Endothelial cell of umbilical vein (primary cell): ENCODE measurements around the gene VIPAS39.

Experiments
- EZH2 ChIP-seq: IDR thresholded peaks from 2 replicates; pipeline ENCODE4 v1.6.1; 2012; ENCODE audit warnings: borderline replicate concordance, low read depth, mild to moderate bottlenecking, moderate library complexity, low read length, inconsistent platforms; ENCODE audit not compliant: severe bottlenecking
- JUN ChIP-seq: IDR thresholded peaks from 2 replicates; pipeline ENCODE4 v1.6.1; 2011; ENCODE audit warnings: borderline replicate concordance, low read depth; ENCODE audit not compliant: insufficient read length, insufficient read depth
- MYC ChIP-seq: IDR thresholded peaks from one replicate; pipeline ENCODE4 v1.6.1; 2011; ENCODE audit warnings: mild to moderate bottlenecking, low read depth, low read length
- POLR2A ChIP-seq: IDR thresholded peaks from 2 replicates; pipeline ENCODE4 v1.6.1; 2012; ENCODE audit warnings: low read depth, mild to moderate bottlenecking, control low read depth, low read length
- POLR2AphosphoS5 ChIP-seq: IDR thresholded peaks from 2 replicates; pipeline ENCODE4 v1.6.1; 2012; ENCODE audit warnings: low read depth, mild to moderate bottlenecking, control low read depth, low read length, moderate library complexity; ENCODE audit not compliant: insufficient read depth
- TF ChIP-seq, protein P1 (sequence below), 2 donors: IDR thresholded peaks; 1 replicate in 1 of 2; 2 replicates in 1 of 2; pipeline ENCODE4 v1.5.1; 2011; ENCODE audit warnings: low read length in 2 of 2, mild to moderate bottlenecking in 2 of 2, moderate library complexity in 2 of 2, control low read depth in 1 of 2, inconsistent platforms in 1 of 2, low read depth in 1 of 2; ENCODE audit not compliant: insufficient read depth in 1 of 2; ENCODE audit errors: extremely low read depth in 1 of 2
- TF ChIP-seq, protein P2 (sequence below): IDR thresholded peaks from 2 replicates; pipeline ENCODE4 v1.6.1; 2011; ENCODE audit not compliant: insufficient read depth, insufficient read length

DNA sequence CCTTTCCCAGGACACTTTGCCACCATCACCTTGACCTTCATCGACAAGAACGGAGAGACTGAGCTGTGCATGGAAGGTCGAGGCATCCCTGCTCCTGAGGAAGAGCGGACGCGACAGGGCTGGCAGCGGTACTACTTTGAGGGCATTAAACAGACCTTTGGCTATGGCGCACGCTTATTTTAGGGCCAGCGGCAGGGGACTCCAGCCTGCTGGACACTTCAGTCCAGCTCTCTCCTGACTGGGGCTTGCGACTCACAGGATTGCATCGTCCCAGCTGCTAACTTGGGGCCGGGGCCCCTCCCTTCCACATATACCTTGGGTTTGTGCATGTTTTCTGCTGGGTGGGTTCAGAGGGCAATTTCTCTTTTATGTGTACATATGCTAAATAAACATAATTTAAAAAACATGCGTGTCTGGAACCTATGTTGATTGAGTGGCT lies 11.7 kb upstream of the VIPAS39 start:
- TF ChIP-seq, protein P1, sequence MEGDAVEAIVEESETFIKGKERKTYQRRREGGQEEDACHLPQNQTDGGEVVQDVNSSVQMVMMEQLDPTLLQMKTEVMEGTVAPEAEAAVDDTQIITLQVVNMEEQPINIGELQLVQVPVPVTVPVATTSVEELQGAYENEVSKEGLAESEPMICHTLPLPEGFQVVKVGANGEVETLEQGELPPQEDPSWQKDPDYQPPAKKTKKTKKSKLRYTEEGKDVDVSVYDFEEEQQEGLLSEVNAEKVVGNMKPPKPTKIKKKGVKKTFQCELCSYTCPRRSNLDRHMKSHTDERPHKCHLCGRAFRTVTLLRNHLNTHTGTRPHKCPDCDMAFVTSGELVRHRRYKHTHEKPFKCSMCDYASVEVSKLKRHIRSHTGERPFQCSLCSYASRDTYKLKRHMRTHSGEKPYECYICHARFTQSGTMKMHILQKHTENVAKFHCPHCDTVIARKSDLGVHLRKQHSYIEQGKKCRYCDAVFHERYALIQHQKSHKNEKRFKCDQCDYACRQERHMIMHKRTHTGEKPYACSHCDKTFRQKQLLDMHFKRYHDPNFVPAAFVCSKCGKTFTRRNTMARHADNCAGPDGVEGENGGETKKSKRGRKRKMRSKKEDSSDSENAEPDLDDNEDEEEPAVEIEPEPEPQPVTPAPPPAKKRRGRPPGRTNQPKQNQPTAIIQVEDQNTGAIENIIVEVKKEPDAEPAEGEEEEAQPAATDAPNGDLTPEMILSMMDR (IDR thresholded peaks at IDR 0.05; ENCODE audit: extremely low read depth in 1 of 2, insufficient read depth in 1 of 2, low read depth in 1 of 2, low read length in 2 of 2) = no peak
- TF ChIP-seq POLR2A = no peak
- TF ChIP-seq EZH2 = no peak
- TF ChIP-seq MYC = no peak
- no peak for TF ChIP-seq POLR2AphosphoS5
- no peak for TF ChIP-seq JUN
- TF ChIP-seq, protein P2, sequence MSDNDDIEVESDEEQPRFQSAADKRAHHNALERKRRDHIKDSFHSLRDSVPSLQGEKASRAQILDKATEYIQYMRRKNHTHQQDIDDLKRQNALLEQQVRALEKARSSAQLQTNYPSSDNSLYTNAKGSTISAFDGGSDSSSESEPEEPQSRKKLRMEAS = no peak
